ENCODE results near the gene MAPRE3. TPM values are rescaled to one million over a fixed set of nuclear protein-coding genes. Genes with fewer than 3 reads are reported as not detected.

MAPRE3 gene
- total RNA-seq, 2 experiments from 2014 or later: 4.4 TPM

GRCh38 chr2:27008678-27009077 lies 38.2 kb downstream of the MAPRE3 start:
- intact Hi-C loops (cut with micrococcal nuclease): no loop called here
- DNase-seq: no peak
- POLR2A ChIA-PET: no interaction called here
- H3K4me1 Mint-ChIP-seq (ENCODE audit: low read depth): peaks cover 5% of the 10 kb centered on the region
- H3K4me3 Mint-ChIP-seq: no peak overlapping the region
- no peak overlapping the region for H3K27ac Mint-ChIP-seq
- peaks cover 5% of the 10 kb centered on the region for H3K27me3 Mint-ChIP-seq
- H3K36me3 Mint-ChIP-seq: no peaks in the 10 kb centered on the region
- CTCF ChIA-PET: interaction anchor here (2.0 kb wide), 1 partner anchor 47 kb away, joined by 6 read pairs; no protein-coding TSS in a partner anchor
- H3K9me3 Mint-ChIP-seq: no peaks in the 10 kb centered on the region

- Mint-ChIP-seq H3K27ac (no peak overlapping the region), H3K36me3 (no peaks in the 10 kb centered on the region), H3K4me3 (no peak overlapping the region), H3K9me3 (no peaks in the 10 kb centered on the region), H3K27me3 (peaks cover 5% of the 10 kb centered on the region), H3K4me1 (ENCODE audit: low read depth) (peaks cover 5% of the 10 kb centered on the region)
- ChIA-PET POLR2A (no interaction called here), CTCF (interaction anchor here (0.6 to 2.0 kb wide), 2 partner anchors 47 to 464 kb away, joined by 3 to 6 read pairs; no protein-coding TSS in a partner anchor)
- no peak for DNase-seq
- intact Hi-C loops (cut with micrococcal nuclease): no loop called here
These were observed 38.6 kb downstream of the MAPRE3 start for GRCh38 chr2:27009083-27009482.

GRCh38 chr2:27009716-27010115 lies 39.3 kb downstream of the MAPRE3 start:
- CTCF ChIA-PET: interaction anchor here (0.6 to 2.0 kb wide), 4 partner anchors 48 to 464 kb away, joined by 3 to 8 read pairs (median 5); no protein-coding TSS in a partner anchor
- Mint-ChIP-seq H3K27me3 (peaks cover 5% of the 10 kb centered on the region), H3K27ac (no peak overlapping the region), H3K4me3 (no peak overlapping the region), H3K9me3 (no peaks in the 10 kb centered on the region), H3K36me3 (no peaks in the 10 kb centered on the region), H3K4me1 (ENCODE audit: low read depth) (peaks cover 5% of the 10 kb centered on the region)
- DNase-seq: no peak
- POLR2A ChIA-PET: interaction anchor here (0.8 kb wide), 1 partner anchor 24 kb away, joined by 3 read pairs; no protein-coding TSS in a partner anchor
- intact Hi-C loops (cut with micrococcal nuclease): loop anchor here (10.0 kb wide), 1 partner anchor 165 kb away; the partner anchor contains the start of gene DPYSL5

- intact Hi-C loops (cut with micrococcal nuclease): loop anchor here (10.0 kb wide), 1 partner anchor 165 kb away; the partner anchor contains the start of gene DPYSL5
- Mint-ChIP-seq H3K4me3 (no peak overlapping the region), H3K27me3 (peaks cover 5% of the 10 kb centered on the region), H3K9me3 (no peaks in the 10 kb centered on the region), H3K4me1 (ENCODE audit: low read depth) (peaks cover 5% of the 10 kb centered on the region), H3K36me3 (no peaks in the 10 kb centered on the region), H3K27ac (no peak overlapping the region)
- ChIA-PET CTCF (interaction anchor here (0.8 to 1.4 kb wide), 3 partner anchors 12 to 55 kb away, joined by 3 to 8 read pairs (median 4); no protein-coding TSS in a partner anchor), POLR2A (interaction anchor here (0.8 kb wide), 1 partner anchor 23 kb away, joined by 3 read pairs; no protein-coding TSS in a partner anchor)
- no peak for DNase-seq
These were observed 39.7 kb downstream of the MAPRE3 start for GRCh38 chr2:27010139-27010538.

GRCh38 chr2:27013738-27014137 lies 43.3 kb downstream of the MAPRE3 start:
- Mint-ChIP-seq H3K27me3 (peaks cover 1% of the 10 kb centered on the region), H3K27ac (no peak overlapping the region), H3K4me1 (ENCODE audit: low read depth) (peaks cover 5% of the 10 kb centered on the region), H3K9me3 (no peaks in the 10 kb centered on the region), H3K36me3 (no peaks in the 10 kb centered on the region), H3K4me3 (no peak overlapping the region)
- no peak for DNase-seq
- ChIA-PET POLR2A (no interaction called here), CTCF (interaction anchor here (1.1 kb wide), 1 partner anchor 51 kb away, joined by 5 read pairs; no protein-coding TSS in a partner anchor)
- intact Hi-C loops (cut with micrococcal nuclease): loop anchor here (10.0 kb wide), 1 partner anchor 169 kb away; the partner anchor contains the start of gene DPYSL5

- Mint-ChIP-seq H3K27me3 (peaks cover 1% of the 10 kb centered on the region), H3K9me3 (no peaks in the 10 kb centered on the region), H3K36me3 (no peaks in the 10 kb centered on the region), H3K4me1 (ENCODE audit: low read depth) (peaks cover 5% of the 10 kb centered on the region), H3K4me3 (no peak overlapping the region), H3K27ac (no peak overlapping the region)
- DNase-seq: no peak
- CTCF ChIA-PET: interaction anchor here (1.1 to 6.4 kb wide), 4 partner anchors 10 to 169 kb away, joined by 4 to 205 read pairs (median 6); no protein-coding TSS in a partner anchor
- intact Hi-C loops (cut with micrococcal nuclease): loop anchor here (10.0 kb wide), 1 partner anchor 170 kb away; the partner anchor contains the start of gene DPYSL5
- POLR2A ChIA-PET: no interaction called here
These were observed 44.5 kb downstream of the MAPRE3 start for GRCh38 chr2:27014771-27015433.

GRCh38 chr2:27016801-27017325 lies 46.4 kb downstream of the MAPRE3 start:
- Mint-ChIP-seq H3K4me3 (no peak overlapping the region), H3K36me3 (no peaks in the 10 kb centered on the region), H3K27me3 (no peaks in the 10 kb centered on the region), H3K27ac (no peak overlapping the region), H3K9me3 (no peaks in the 10 kb centered on the region), H3K4me1 (ENCODE audit: low read depth) (no peaks in the 10 kb centered on the region)
- intact Hi-C loops (cut with micrococcal nuclease): loop anchor here (1.0 to 10.0 kb wide), 2 partner anchors 56 to 172 kb away; partner anchors contain the start of gene DPYSL5
- CTCF ChIA-PET: interaction anchor here (0.6 to 6.4 kb wide), 39 partner anchors 8 to 282 kb away, joined by 3 to 205 read pairs (median 4); partner anchors contain the start of genes AGBL5, MAPRE3, OST4 and TMEM214
- DNase-seq: peak; percentile 54
- POLR2A ChIA-PET: no interaction called here

GRCh38 chr2:27018142-27018541 lies 47.7 kb downstream of the MAPRE3 start:
- intact Hi-C loops (cut with micrococcal nuclease): loop anchor here (10.0 kb wide), 1 partner anchor 173 kb away; the partner anchor contains the start of gene DPYSL5
- POLR2A ChIA-PET: no interaction called here
- Mint-ChIP-seq H3K4me3 (no peak overlapping the region), H3K36me3 (no peaks in the 10 kb centered on the region), H3K9me3 (no peaks in the 10 kb centered on the region), H3K4me1 (ENCODE audit: low read depth) (no peaks in the 10 kb centered on the region), H3K27me3 (no peaks in the 10 kb centered on the region), H3K27ac (no peak overlapping the region)
- no peak for DNase-seq
- CTCF ChIA-PET: interaction anchor here (1.2 to 6.4 kb wide), 7 partner anchors 36 to 172 kb away, joined by 3 to 205 read pairs (median 5); no protein-coding TSS in a partner anchor

- CTCF ChIA-PET: interaction anchor here (1.4 to 6.4 kb wide), 2 partner anchors 57 to 173 kb away, joined by 3 to 205 read pairs; no protein-coding TSS in a partner anchor
These were observed 49.0 kb downstream of the MAPRE3 start for GRCh38 chr2:27019459-27019858.

GRCh38 chr2:27019931-27020855 lies 49.8 kb downstream of the MAPRE3 start:
- DNase-seq: no peak
- H3K4me3 Mint-ChIP-seq: no peak overlapping the region
- no peak overlapping the region for H3K27ac Mint-ChIP-seq
- H3K9me3 Mint-ChIP-seq: no peaks in the 10 kb centered on the region
- POLR2A ChIA-PET: no interaction called here
- peaks cover 4% of the 10 kb centered on the region for H3K36me3 Mint-ChIP-seq
- no peaks in the 10 kb centered on the region for H3K27me3 Mint-ChIP-seq
- no peaks in the 10 kb centered on the region for H3K4me1 Mint-ChIP-seq (ENCODE audit: low read depth)
- CTCF ChIA-PET: interaction anchor here (6.4 kb wide), 1 partner anchor 58 kb away, joined by 205 read pairs; no protein-coding TSS in a partner anchor
- intact Hi-C loops (cut with micrococcal nuclease): loop anchor here (10.0 kb wide), 1 partner anchor 175 kb away; the partner anchor contains the start of gene DPYSL5

More at GRCh38 chr2:27019459-27019858, 49.0 kb downstream of the MAPRE3 start:
- POLR2A ChIA-PET: no interaction called here
- Mint-ChIP-seq H3K27ac (no peak overlapping the region), H3K9me3 (no peaks in the 10 kb centered on the region), H3K27me3 (no peaks in the 10 kb centered on the region), H3K36me3 (peaks cover 2% of the 10 kb centered on the region), H3K4me3 (no peak overlapping the region), H3K4me1 (ENCODE audit: low read depth) (no peaks in the 10 kb centered on the region)
- intact Hi-C loops (cut with micrococcal nuclease): loop anchor here (10.0 kb wide), 1 partner anchor 175 kb away; the partner anchor contains the start of gene DPYSL5
- DNase-seq: no peak
